EH (cell line): ENCODE measurements around the gene GRIN2D.

Experiments
- DNase-seq: peaks from one replicate; pipeline ENCODE4 v3.0.0-alpha.2; 2015; ENCODE audit warnings: low read depth

GRIN2D gene

DNA sequence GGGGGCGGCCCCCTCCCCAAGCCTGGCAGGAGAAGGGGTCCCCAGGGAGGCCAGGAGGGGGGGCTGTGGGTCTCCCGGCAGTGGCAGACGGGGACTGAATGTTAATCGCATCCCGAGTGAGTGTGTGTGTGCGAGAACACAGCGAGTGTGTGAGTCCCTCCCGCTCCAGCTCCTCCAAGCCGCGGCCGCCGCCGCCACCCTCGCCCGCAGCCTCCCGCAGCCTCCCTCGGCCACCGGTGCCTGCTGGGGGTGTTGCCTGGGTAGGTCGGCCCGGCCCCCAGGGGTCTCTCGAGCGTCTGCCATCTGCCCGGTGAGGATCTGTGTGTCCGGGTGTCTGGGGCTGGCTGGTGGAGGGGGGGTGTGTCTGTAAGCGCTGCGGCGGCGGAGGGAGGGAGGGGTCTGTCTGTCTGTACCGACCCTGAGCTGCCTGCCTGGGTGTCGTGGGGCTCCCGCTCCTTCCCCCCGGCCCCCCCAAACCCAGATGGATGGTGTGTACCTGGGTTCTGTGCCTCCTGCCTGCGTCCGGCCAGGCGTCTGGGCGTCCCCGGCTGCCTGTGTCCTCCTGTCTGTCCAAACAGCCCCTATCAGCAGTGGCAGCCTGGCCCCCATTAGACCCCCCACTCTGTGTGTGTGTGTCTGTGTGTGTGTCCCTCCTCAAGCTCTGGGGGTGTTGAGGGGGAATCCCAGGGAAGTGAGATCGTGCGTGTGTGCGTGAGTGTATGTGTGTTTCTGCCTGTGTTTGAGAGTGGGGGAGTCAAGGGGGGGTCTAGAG is at the start of gene GRIN2D:
Gene GRIN2D, plus strand, starts transcription at position 110 of the 772 bp plus-strand sequence. CDS start 4,725 bp downstream, outside the sequence.
- peak; percentile 43 for DNase-seq

DNA sequence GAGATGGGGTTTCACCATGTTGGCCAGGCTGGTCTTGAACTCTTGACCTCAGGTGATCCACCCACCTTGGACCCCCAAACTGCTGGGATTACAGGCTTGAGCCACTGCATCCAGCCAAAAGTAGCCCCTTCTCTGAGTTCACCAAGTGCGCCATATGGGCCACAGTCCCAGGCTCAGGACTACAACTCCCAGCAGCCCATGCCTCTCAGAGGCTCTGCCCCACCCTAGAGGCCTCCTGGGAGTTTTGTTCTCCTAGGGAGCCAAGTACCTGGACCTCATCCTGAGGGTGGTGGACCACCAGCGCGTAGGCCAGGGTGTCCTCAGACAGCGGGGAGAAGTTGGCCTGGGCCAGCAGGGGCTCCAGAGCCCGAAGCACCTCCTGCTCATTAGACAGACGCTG is 48.6 kb upstream of the GRIN2D start:
- DNase-seq, result no peak

DNA sequence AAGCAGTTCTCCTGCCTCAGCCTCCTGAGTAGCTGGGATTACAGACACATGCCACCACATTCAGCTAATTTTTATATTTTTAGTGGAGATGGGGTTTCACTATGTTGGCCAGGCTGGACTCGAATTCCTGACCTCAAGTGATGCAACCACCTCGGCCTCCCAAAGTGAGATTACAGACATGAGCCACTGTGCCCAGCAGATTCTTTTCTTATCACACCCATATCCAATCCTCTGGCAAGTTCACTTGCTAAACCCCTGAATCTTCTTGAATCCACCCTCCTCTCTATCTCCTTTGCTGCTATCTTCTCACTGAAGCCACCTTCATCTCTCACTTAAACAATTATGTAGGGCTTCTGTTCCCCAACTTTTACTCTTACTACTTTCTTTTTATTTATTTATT is 47.3 kb upstream of the GRIN2D start:
- DNase-seq, result no peak

DNA sequence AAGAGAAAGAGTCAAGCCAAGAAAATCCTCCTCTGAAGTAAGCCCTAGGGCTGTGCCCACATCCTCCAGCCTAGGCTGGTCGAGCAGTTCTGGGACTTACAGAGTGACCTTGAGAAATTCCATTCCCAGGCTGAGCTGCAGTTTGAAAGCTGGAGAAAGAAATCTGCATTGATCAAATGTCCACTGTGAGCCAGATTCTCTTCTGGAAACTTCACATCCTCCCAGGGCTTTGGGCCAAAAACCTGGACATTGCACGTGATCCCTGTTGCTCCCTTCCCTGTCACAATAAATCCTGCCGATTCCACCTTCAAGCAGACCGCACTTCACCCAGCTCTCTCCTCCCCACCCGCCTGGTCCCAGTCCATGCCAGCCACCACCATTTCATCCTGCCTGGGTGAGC is 45.4 kb upstream of the GRIN2D start:
- peak; percentile 36 for DNase-seq

DNA sequence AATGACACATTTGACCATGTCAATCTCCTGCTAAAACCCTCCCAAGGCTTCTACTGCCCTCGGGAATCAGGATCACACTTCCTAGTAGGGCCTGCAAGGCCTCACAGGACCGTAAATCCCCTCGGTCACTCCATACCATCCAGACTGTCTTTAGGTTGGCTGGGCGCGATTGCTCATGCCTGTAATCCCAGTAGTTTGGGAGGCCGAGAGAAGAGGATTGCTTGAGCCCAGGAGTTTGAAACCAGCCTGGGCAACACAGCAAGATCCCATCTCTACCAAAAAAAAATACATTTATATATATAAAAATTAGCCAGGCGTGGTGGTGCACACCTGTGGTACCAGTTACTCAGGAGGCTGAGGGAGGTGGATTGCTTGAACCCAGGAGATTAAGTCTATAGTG is 44.7 kb upstream of the GRIN2D start:
- no peak for DNase-seq

DNA sequence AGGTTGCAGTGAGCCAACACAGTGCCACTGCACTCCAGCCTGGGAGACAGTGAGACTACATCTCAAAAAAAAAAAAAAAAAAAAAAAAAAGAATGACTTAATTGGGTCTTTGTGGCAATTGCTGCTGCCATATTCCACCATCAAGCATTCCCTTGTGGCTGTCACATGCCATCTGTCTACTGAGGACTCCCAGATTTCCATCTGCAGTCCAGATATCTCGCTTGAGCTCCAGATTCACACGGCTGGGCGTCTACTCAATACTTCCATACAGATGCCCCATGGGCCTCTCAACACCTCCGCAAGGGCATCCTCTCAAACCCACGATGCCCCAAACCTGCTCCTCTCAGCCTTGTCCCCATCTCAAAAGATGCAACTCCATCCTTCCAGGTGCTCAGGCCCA is 42.6 kb upstream of the GRIN2D start:
- DNase-seq, result no peak

DNA sequence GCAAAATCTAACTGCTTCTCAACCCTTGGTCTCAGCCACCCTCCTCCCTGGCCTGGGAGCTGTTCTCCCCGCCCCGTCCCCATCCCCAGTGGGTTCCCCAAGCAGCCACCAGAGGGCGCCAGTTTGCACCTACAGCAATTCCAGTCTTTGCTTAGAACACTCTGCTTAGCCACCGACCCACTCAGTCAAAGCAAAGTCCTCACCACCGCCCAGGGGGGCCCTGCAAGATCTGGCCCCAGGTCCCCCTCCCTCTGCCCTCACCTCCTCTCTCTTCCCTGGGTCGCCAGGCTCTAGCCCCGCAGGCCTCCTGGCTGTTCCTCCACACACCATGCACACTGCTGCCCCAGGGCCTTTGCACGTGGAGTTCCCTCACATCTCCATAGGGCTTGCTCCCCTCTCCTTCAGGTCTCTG is 42.1 kb upstream of the GRIN2D start:
- peak; percentile 60 for DNase-seq

DNA sequence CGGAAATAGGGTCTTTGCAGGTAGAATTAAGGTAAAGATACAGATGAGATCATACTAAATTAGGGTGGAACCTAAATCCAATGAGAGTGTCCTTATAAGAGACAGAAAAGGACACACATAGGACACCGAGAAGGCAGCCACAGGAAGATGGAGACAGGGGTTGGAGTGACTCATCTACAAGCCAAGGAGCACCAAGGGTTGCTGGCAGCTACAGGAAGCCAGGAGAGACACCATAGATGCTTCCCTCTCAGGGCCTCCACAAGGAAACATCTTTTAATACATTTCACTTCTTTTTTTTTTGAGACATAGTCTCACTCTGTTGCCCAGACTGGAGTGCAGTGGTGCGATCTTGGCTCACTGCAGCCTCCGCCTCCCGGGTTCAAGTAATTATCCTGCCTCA is 39.8 kb upstream of the GRIN2D start:
- peak; percentile 58 for DNase-seq

DNA sequence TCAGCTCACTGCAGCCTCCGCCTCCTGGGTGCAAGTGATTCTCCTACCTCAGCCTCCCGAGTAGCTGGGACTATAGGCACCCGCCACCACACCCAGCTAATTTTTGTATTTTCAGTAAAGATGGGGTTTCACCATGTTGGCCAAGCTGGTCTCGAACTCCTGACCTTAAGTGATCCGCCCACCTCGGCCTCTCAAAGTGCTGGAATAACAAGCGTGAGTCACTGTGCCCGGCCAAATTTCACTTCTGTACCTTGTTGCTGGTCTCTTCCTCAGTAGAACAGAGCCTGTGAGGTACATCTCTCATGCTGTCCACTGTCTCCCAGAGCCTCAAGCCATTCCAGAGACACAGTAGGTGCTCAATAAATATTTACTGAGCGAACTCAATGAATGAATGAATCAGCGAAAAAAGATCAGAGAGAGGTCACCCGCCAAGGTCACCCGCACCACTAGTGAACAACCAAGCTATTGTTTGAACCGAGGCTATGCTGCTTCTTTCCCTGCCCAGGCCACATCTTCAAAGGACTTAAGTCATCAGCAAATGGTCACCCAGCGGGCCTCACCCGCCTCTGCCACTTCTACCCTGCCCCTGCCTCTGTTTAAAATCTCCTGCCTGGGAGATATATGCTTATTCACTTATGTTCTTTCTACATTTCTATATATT is 39.0 kb upstream of the GRIN2D start:
- DNase-seq, result no peak

DNA sequence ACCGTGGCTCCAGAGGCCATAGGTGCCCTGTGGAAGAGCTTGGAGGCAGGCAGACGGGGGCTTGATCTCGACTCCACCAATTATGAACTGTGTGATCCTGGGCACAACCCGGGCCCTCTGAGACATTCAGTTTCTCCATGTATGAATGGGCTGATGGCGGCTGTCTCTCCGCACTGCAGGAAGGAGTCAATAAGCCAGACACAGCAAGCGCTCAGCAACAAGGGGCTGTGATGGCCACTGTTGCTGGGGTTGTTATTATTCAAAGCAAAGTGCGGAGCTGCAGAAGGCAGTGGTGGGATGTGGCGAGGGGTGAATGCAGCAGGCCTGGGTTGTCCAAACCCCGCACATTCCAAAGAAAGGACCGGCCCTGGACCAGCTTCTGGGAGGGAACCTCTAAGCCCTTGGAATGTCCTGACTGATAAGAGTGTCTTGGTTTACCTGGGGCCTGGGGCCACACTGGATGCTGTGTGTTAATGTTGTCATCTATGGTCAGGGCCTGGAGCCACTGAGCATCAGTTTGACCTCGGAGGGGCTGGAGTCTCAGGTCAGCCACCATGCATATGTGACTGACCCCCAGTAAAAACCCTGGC is 38.0 kb upstream of the GRIN2D start:
- no peak for DNase-seq

DNA sequence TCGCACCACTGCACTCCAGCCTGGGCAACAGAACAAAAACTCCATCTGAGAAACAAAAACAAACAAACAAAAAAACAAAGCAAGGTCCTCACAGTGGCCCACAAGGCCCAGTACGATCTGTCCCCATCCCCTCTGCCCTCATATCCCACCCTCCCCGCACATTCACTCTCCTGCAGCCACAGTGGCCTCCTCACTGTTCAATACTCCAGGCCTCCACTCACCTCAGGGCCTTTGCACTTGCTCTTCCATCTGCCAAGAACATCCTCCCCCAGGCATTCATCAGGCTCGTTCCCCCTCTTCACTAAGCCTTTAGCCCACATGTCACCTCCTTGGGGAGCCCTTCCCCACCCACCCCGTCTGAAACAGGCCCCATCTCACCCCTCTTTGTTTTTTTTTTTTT is 34.3 kb upstream of the GRIN2D start:
- DNase-seq, result no peak

DNA sequence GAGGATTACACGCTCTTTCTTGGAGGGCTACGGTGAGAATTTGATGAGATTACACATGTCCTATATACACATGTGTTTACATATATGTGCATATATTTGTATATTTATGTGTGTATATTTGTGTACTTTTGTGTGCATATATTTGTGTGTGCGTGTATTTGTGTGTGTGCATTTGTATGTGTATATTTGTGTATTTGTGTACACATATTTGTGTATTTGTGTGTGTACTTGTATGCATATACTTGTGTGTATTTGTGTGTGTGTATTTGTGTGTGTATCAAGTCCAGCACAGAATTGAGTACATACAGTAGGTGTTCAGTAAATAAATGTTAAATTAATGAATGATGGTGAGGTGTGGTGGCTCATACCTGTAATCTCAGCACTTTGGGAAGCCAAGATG is 31.6 kb upstream of the GRIN2D start:
- DNase-seq, result no peak

DNA sequence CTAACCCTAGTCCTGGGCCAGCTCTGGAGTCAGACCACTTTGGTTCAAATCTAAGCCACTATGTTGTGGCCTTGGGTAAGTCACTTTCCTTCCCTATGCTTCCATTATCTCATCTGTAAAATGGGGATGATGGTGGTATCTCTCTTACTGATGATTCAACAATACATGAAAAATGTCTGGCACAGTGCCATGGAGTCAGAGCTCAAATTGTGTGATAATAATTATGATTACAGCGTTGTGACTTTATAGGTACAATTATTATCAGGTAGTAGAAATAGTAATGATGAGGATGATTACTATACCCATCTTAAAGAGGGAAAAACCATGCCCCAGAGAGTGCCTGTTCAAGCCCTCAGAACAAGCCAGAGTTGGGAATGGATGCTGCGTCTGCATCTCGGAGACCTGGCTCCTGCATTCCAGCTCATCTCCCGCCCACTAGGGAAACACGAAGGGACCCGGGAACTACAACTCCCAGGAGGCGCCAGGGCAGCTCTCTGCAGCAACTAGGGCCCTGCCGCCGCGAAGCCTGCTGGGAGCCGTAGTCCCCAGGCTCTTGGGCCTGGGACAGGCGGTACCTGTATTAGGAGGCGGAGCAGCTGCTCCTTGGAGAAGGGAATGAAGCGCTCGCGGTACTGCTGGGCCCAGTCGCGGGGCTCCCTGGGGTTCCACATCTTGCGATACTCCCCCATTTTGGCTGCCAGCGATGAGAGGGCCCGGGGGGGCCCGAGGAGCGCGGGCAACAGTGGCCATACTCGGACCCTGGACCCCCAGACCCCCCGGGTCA is 30.6 kb upstream of the GRIN2D start:
- peak; percentile 96 for DNase-seq

DNA sequence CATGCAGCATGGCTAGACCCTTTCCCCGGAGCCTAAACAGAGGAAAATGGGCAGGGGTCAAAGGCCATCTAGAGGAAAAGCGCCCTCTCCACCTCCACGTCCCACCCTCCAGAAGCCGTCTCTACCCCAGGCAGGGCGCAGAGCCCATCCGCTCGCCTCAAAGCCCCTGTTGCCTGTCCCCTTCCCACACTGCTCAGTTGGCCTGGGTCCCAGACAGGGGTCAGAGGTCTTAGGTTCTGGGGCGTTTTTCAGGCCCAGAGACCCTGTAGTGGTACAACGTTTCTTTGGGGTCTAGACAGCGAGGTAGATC is 30.0 kb upstream of the GRIN2D start:
- DNase-seq, result no peak

DNA sequence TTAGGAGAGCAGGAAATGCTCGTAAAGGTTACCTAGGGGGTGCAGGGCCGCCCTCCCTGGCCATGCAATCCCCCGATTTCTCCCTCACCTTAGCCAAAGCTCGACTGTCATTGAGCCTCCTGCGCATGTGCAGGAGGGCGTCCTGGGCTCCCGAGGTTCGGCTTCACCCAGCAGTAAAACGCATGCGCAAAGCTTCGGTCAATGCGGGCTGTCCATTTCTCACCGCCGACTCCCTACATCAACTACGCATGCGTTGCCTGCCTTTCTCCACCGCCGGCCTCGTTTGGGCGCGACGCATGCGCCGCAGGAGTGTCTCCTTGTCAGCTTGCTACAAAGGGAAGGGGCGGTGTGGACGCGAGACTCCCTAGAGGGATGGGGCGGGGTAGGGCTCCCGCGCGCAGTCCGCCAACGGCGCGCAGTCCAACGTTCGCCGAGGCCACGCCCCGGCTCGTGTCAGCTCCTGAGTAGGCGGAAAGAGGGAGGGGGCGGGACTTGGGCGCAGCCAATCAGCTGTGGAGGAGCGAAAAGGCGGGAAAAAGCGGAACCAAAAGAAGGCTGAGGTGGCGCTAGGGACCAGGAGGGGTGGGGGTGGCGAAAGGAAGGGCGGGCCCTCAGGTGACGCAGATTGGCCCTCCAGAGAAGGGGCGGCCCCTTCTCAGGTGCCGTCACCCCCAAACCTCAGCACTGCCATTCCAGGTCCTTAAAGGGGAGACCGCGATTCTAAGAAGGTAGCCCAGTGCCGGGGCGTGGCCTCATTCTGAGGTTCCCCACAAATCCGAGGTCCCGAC is 29.5 kb upstream of the GRIN2D start, which contains the start of the genes SYNGR4 and TMEM143:
Gene SYNGR4, plus strand, starts transcription at position 558 of the 788 bp plus-strand sequence. CDS start 1,476 bp downstream, outside the sequence.
Gene TMEM143, minus strand, starts transcription at position 131 of the 788 bp plus-strand sequence. Its CDS starts 20 bp downstream, at position 111.
- peak; percentile 100 for DNase-seq

DNA sequence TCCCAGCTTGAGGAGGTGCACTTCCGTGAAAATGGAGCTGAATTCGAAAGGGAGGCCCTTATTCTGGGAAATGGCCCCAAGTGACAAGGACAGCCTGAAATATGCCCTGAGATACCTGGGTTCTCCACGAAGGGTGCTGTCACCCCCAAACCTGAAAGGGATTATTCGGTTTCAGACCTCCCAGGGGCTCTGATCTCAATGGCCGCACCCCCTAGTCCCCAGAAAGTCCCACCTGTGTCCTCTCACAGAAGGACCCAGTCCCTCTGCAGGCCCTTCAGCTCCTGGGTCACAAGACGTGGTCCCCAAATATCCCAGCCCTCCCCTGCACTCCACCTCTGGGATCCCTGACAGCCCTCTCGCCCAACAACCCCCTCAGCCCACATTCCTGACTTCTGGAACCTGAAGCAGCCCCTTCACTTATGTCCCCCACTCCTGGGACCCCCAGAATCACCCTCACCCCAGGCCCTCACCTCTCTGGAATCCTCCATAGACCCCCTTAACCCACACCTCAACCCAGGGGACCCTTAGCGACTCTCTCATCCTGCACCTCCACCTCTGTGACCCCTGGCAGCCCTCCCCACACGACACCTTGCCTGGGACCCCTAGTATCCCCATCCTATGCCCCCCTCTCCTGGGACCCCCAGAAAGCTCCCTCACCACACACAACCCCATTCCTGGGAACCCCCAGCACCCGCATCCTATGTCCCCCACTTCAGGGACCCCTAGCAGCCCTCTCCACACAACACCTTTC is 28.7 kb upstream of the GRIN2D start:
- DNase-seq, result no peak

DNA sequence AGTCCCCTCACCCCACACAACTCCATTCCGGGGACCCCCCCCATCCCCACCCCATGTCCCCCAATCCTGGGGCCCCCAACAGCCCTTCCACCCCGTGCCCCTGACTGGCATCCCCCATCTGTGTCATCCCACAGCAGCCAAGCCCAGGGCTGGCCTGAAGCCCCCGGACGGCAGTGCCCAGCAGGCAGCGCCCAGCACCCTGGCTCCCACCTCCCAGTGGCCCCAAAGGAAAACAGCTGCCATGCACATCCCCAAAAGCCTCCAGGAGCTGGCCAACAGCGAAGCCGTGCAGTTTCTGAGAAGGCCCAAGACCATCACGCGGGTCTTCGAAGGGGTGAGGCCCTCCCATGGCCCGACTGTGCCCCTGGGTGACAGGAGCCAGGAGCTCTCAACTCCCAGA is 27.9 kb upstream of the GRIN2D start:
- no peak for DNase-seq

DNA sequence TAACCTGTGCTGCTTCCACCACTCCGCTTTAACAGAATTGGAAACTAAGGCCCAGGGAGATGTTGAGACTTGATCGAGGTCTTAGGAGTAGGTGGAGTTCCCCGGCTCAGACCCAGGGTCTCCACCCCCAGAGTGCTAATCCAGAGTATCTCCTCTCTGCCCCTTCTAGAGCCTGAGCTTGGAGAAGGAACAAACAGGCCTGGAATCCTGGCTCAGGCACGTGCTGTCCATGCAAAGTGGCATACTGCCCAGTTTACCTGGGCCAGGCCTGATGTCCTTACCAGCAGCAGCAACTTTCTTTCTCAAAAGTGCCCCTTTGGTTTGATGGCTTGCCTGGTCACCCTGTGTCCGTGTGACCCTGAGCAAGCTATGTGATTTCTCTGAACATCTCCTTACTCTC is 25.6 kb upstream of the GRIN2D start:
- DNase-seq, result no peak

DNA sequence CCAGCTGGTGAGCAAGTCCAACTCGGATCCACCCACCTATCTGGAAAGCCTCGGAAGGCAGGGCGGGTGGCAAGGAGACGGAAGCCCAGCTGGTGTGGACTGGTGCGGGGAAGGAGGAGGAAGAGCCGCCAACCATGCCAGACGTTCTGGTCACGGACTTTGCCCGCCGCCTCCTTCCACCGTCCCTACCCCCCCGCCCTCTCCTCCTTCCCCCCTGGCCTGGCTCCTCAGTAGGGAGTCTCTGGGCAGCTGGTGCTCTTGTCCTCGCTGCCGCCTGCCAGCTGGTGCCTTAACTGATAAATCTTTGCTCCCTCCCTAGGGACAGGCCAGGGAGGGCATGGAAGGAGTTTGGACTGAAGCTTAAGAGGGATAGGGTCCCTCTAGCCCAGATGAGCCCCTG is 24.5 kb upstream of the GRIN2D start:
- no peak for DNase-seq

DNA sequence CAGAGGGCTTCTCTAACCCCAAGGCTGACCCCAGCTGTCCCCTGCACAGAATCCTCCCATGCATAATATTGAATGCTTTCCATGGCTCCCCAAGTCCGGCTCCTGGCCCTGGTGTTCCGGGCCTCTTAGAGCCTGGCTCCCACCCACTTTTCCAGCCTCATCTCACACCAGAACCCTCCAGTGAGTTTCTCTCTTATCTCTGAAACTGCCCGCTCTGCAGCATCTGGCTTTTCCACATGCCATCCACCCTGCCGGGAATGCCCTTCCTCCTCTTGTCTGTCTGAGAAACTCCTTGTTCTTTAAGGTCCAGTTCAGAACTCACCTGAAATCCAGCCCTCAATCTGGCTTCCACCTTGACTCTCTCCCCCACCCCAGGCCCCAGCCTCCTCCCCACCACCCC is 22.5 kb upstream of the GRIN2D start:
- DNase-seq, result no peak

DNA sequence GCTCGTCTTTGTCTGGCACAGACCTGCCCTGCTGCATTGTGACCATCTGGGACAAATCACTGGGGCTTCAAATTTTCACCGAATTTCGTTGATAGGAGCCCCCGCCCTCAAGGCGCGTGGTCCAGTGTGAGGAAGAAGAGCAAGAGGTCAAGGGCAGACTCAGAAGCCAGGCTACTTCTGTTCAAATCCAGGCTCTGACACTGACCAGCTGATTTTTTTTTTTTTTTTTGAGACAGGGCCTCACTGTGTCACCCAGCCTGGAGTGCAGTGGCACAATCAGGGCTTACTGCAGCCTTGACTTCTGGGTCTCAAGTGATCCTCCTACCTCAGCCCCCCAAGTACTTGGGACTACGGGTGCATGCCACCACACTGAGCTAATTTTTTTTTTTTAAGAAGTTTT is 22.1 kb upstream of the GRIN2D start:
- DNase-seq, result no peak
